HG02885 (cell line): ENCODE results near the gene CFAP74.

Source experiments
- ATAC-seq: cut with Tn5 transposase; IDR thresholded peaks from one replicate; pipeline ENCODE4 v1.9.1; 2021; ENCODE audit warnings: mild to moderate bottlenecking; ENCODE audit not compliant: unreplicated experiment, poor library complexity

Gene CFAP74

GRCh38 chr1:2022063-2022770, 18.6 kb upstream of the CFAP74 start:
- ATAC-seq = no peak

- ATAC-seq = no peak
Observed at GRCh38 chr1:2021550-2021949, 18.0 kb upstream of the CFAP74 start.

GRCh38 chr1:2020310-2020655, 16.7 kb upstream of the CFAP74 start:
- no peak for ATAC-seq

GRCh38 chr1:2019571-2020309, 16.2 kb upstream of the CFAP74 start:
- no peak for ATAC-seq

GRCh38 chr1:2019172-2019543, 15.6 kb upstream of the CFAP74 start, which contains the start of gene GABRD:
GABRD (plus strand) TSS chr1:2019345; CDS start chr1:2019424, 79 bp downstream.
- no peak for ATAC-seq

GRCh38 chr1:2018217-2019171, 14.9 kb upstream of the CFAP74 start:
- ATAC-seq = no peak

- no peak for ATAC-seq
Observed at GRCh38 chr1:2016123-2016522, 12.5 kb upstream of the CFAP74 start.

- ATAC-seq = no peak
Observed at GRCh38 chr1:2014741-2015735, 11.5 kb upstream of the CFAP74 start.

GRCh38 chr1:2014181-2014580, 10.6 kb upstream of the CFAP74 start:
- ATAC-seq = no peak

GRCh38 chr1:2009101-2010053, 5.8 kb upstream of the CFAP74 start:
- ATAC-seq = no peak

- no peak for ATAC-seq
Observed at GRCh38 chr1:2004856-2005255, 1.3 kb upstream of the CFAP74 start.

- ATAC-seq = no peak
Observed at GRCh38 chr1:2001773-2002411, 1.7 kb downstream of the CFAP74 start.

GRCh38 chr1:2000850-2001249, 2.7 kb downstream of the CFAP74 start:
- ATAC-seq = no peak

- no peak for ATAC-seq
Observed at GRCh38 chr1:2000432-2000831, 3.2 kb downstream of the CFAP74 start.

- no peak for ATAC-seq
Observed at GRCh38 chr1:1997576-1997975, 6.0 kb downstream of the CFAP74 start.

GRCh38 chr1:1996207-1996651, 7.4 kb downstream of the CFAP74 start:
- ATAC-seq = no peak

- ATAC-seq = no peak
Observed at GRCh38 chr1:1994536-1994935, 9.1 kb downstream of the CFAP74 start.

- ATAC-seq = no peak
Observed at GRCh38 chr1:1990222-1990621, 13.4 kb downstream of the CFAP74 start.
